ENCODE results near the gene ENDOU.

The ENDOU gene, protein sequence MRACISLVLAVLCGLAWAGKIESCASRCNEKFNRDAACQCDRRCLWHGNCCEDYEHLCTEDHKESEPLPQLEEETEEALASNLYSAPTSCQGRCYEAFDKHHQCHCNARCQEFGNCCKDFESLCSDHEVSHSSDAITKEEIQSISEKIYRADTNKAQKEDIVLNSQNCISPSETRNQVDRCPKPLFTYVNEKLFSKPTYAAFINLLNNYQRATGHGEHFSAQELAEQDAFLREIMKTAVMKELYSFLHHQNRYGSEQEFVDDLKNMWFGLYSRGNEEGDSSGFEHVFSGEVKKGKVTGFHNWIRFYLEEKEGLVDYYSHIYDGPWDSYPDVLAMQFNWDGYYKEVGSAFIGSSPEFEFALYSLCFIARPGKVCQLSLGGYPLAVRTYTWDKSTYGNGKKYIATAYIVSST

GRCh38 chr12:47725091-47725772 lies at the start of gene ENDOU:
Gene ENDOU (minus strand): TSS chr12:47725490. CDS start chr12:47725413, 77 bp downstream.
- ATAC-seq (no peak), DNase-seq (no peak)

DNA sequence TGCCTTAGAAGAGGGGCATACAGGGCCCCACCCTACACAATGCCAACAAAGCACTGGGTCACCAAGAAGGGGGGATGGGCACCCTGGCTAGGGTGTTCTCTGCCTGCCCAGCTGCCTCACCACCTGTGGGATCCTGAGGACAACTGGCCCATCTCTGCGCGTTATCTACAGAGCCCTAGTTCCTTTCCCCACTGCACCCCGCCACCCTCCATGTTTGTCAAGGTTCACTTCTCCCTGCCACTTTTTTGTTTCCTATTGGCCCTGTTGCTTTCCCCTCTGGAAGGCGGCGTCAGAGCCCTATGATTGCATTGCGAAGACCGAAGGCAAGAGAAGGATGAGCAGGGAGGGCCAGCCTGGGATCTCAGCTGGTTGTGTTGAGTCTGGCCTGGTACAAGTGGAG lies 49.4 kb upstream of the ENDOU start:
- ATAC-seq, result no peak
- no peak for DNase-seq

DNA sequence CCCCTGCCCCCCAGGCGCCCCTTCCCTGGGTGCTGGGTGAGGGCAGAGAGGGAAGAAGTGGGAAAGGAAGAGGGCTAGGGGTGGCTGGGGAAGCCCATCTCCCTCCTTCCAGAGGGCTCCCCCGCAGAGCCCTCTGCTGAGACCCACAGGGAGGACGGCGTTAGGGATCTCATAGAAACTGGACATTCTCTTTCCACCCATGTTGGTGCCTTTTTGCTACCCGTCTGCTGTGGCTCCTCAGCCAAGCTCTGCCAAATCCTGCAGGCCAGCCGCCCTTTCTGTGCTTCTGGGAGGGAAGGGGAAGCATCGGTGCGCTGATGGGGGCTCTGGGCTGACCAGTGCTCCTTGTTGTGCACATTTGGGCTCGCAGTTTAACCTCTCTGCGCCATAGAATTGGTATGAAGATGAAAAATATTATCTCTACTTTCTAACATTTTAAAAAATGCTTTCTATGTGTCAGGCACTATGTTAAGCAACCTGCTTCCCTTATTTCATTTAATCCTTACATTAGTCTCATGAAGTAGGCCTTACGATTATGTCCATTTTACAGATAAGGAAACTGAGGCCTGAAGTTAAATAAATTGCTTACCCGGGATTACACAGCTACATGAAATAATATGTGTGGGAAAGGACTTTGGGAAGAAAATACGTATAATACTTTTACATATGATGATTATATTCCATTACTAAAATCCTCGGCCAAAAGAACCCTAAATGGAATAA lies 48.7 kb upstream of the ENDOU start:
- peak; percentile 16 for ATAC-seq
- DNase-seq, result no peak

DNA sequence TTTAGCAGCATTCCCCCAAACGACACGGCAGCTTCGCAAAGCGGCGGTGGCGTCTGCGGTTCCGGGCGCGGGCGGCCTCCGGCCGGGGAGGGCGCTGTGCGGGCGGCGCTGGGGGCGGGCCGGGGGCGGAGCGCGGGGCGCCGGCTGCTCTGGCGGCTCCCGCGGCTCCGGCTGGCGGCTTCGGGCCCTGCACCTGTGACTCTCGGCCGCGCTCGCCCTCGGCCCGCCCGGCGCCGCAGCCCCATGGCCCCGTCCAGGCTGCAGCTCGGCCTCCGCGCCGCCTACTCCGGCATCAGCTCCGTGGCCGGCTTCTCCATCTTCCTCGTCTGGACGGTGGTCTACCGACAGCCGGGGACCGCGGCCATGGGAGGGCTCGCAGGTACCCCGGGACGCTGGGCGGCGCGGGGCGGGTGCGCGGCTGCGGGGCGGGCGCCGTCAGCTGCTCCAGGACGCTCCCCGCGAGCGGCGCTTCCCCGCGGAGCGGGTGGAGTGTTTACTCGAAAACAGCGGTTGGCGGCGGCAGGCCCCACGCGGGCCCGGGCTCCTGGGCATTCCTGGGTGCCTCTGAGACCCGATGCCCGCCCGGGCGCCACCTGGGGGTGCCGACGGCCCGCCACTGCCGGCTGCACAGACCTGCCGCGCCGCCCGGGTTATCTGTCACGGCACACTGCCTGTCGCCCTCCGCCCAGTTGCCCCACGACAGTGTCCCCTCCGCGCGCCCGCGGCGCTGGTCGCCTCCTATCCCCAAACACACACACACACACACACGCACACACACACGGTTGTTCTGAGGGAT lies 48.0 kb upstream of the ENDOU start, which contains the start of gene SLC48A1:
Gene SLC48A1, plus strand, starts transcription at position 177 of the 796 bp plus-strand sequence. Its CDS starts 67 bp downstream, at position 244.
- ATAC-seq (peak; percentile 65), DNase-seq (peak; percentile 80)

DNA sequence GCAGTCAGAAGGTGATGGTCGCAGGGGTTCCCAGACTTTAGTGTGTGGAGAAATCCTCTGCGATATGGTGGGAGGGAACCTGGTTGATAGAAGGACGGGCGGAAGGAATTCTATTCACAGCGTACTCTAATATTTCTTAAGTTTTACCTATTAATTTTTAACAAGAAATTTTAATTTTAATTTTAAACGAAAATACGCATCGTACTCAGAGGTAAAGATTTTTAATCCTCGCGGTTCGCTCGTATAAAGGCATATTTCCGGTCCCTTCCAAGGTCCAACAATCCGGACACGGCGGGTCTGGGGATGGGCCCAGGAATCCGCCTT lies 47.4 kb upstream of the ENDOU start:
- ATAC-seq (no peak), DNase-seq (no peak)

DNA sequence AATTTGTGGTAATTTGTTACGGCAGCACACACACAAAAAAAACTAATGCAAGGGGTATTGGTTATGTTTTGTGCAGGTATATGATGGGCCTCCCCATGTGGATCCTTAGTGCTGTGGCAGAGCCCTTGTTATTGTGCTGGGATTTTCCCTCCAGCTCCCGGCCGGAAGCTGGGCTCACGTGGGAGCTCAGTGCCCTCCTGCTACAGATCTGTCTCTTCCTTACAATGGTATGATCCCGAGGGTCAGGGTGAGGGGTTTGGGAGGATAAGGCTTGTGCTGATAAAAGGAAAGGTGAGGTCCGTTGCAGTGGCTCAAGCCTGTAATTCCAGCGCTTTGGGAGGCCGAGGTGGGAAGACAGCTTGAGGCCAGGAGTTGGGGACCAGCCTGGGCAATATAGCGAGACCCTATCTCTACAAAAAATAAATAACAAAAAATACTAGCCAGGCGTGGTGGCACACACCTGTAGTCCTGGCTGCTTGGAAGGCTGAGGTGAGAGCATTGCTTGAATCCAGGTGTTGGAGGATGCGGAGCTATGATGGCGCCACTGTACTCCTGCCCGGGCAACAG lies 46.9 kb upstream of the ENDOU start:
- no peak for ATAC-seq
- DNase-seq, result no peak

DNA sequence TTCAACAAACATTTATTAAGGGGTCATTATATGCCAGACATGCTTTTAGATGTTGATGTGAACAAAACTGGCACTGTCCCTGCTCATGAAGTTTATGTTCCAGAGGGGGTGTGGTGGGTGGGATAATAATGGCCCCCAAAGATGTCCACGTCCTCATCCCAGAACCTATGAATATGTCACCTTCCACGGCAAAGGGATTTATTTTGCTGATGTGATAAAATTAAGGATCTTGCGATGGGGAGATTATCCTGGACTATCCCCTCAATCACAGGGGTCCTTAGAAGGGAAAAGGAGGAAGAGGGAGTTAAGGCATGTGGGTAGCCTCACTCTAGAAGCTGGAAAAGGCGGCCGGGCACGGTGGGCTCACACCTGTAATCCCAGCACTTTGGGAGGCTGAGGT lies 46.0 kb upstream of the ENDOU start:
- no peak for ATAC-seq
- no peak for DNase-seq

DNA sequence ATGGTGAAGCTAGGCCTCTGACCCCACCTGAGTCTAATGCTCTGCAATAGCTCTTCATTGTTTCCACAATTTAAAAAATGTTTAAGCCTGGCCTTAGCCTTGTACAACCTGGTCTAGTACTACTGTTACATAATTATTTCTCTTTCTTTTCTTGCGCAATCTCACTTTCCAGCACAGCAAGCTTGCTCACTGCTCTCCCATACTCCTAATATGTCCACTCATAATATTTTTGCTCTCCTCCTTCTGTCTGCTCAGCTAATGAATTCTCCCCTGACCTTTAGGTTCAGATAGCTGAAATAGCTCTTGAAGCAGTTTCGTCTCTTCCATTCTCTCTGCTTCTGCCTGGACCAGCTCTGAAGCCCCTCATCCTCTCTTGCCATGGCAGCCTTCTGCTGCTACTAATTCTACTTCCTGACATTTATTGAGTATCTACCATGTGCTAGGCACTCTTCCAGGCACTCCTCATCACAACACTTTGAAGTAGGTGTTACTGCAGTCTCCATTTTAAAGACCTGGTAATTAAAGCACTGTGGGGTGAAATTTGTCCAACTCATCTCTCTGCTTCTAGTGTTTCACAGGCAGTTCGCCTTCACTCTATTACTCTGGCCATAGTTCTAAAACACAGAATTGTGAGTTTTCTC lies 44.9 kb upstream of the ENDOU start:
- no peak for DNase-seq

GRCh38 chr12:47769234-47770085 lies 44.2 kb upstream of the ENDOU start:
- DNase-seq (no peak), ATAC-seq (no peak)

More for the DNA sequence above, 44.9 kb upstream of the ENDOU start:
- ATAC-seq, result no peak

- ATAC-seq (no peak), DNase-seq (no peak)
These were observed 43.1 kb upstream of the ENDOU start for GRCh38 chr12:47768323-47768811.

- ATAC-seq (peak; percentile 76), DNase-seq (peak; percentile 78)
These were observed 42.0 kb upstream of the ENDOU start for GRCh38 chr12:47767216-47767724.

DNA sequence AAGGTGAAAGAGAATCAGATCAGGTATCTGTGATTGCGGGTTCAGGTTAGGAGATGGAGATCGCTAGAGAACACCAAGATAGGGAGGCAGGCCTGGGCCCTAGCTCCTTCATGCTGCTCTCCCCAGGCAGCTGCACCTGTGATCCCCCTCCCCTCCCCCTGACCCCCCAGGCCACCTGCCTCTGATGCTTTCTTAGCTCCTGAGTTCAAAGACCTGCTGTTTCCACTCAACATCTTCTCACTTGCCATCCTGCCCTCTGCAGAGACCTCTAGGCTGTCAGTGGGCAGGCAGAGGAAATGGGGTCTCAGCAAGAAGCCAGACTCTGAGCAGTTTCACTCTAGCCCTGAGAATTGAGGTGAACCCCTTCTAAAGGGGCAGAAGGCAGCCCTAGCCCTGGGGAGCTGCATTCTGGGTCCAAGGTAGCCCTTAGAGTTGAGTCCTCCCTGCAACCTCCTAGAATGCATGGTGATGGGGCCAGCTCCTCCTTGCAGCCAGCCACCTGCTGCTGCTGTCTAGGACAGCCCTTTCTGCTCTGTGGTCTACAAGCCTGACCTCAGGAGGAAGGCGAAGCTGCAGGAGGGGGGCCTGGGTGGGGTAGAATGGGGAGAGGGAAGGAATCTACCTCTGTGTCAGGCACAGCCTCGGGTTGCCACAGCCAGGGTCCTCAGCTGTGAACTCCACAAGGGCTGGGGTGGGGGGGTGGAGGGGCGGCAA lies 41.4 kb upstream of the ENDOU start:
- DNase-seq (no peak), ATAC-seq (peak; percentile 15)

GRCh38 chr12:47763481-47764346 lies 38.4 kb upstream of the ENDOU start:
- ATAC-seq, result no peak
- no peak for DNase-seq

GRCh38 chr12:47762850-47763465 lies 37.7 kb upstream of the ENDOU start:
- ATAC-seq (no peak), DNase-seq (no peak)

DNA sequence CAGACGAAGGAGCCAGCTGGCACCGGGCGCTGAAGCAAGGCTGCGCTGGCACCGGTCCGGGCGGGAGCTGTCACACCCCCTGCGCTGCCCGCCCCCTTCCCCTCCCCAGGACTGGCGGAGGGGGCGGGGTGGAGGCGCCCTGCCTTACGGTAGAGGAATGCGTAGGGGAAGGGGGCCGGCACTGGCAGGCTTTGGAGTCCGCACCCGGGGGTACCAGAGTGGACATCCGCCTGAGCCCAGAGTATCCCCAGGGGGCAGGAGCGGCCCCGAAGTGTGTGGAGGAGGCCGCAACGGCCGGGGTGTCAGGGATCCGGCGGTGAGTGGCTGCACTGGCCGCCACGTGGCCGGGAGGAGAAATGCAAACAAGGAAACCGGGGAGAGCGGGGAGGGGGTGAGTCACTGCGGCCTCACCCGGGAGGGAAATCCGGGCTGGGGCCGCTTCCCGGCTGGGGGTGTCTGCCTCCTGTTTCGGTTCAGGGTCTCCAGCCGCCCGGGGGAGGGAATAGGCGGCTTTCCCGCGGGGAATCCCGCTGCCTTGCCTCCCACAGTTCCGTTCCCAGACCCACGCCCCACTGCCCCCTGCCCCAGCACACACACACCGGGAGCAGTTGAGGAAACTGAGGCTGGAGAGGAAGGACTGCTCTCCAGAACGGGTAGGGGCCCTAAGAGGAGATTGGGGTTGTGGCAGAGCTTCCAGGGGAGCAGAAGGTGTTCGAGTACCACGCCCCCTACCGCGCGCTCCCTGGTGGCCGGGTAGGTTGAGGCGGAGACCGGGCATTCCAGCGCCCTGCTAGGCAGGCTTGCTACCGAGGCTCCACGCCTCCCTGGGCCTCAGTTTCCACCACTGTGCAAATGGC lies 33.8 kb upstream of the ENDOU start, which contains the start of gene RAPGEF3:
Gene RAPGEF3, minus strand, starts transcription at position 47 of the 857 bp plus-strand sequence. CDS start 324 bp downstream, outside the sequence.
- ATAC-seq (peak; percentile 75), DNase-seq (peak; percentile 78)

DNA sequence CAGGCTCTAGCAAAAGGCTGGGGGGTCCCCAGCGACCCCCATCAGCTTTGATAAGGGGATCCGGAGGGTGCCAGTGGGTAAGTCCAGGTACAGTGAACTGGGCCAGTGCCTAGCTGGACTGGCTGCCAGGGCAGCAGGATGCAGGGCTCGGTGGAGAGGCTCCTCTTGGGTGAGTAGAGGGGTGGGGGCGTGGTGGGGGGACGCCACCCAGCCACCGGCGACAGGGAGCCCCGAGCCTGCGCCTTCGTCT lies 33.2 kb upstream of the ENDOU start:
- no peak for DNase-seq
- no peak for ATAC-seq
